SK-N-MC (cell line): ENCODE measurements around the gene MALRD1.

Source experiments
- EZH2 ChIP-seq: fragments of 200-600 bp; sonication (generic); IDR thresholded peaks from one replicate; pipeline ENCODE4 v1.6.1; 2017; ENCODE audit warnings: antibody characterized with exemption
- FOXP2 ChIP-seq: optimal IDR thresholded peaks from 2 replicates; pipeline ENCODE3; 2011; ENCODE audit warnings: mild to moderate bottlenecking, moderate library complexity; ENCODE audit not compliant: insufficient read depth; ENCODE audit errors: extremely low read length, control extremely low read depth
- POLR2AphosphoS5 ChIP-seq: IDR thresholded peaks from 2 replicates; pipeline ENCODE4 v1.6.1; 2012; ENCODE audit warnings: mild to moderate bottlenecking, low read depth, low read length, borderline replicate concordance

GRCh38 chr10:19710600-19710999, 662.0 kb downstream of the MALRD1 start:
- no peak for TF ChIP-seq EZH2
- no peak for TF ChIP-seq POLR2AphosphoS5
- TF ChIP-seq FOXP2 = no peak
